Measurements from ENCODE around the gene MARCHF3.

The MARCHF3 gene

GRCh38 chr5:126981701-126982100 lies 48.7 kb downstream of the MARCHF3 start:
- no peak for DNase-seq

GRCh38 chr5:126981222-126981621 lies 49.1 kb downstream of the MARCHF3 start:
- DNase-seq: no peak

DNA sequence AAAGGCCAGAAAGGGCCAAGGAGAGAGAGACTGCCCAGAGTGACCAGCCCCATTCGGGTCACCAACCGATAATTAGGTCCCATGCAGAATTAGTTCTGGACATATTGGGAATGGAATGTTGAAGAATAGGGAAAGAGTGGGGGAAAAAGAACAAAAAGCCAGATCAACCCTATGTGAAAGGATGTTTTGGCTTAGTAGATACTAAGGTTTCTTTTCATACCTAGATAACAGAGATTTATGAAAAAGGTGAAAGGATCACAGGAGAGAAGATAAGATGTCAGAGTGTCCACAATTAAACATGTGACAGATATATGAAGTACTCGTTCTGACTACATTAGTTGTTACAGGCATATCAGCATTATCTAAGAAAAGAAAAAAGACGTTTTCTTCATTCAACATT lies 52.1 kb downstream of the MARCHF3 start:
- no peak for DNase-seq

DNA sequence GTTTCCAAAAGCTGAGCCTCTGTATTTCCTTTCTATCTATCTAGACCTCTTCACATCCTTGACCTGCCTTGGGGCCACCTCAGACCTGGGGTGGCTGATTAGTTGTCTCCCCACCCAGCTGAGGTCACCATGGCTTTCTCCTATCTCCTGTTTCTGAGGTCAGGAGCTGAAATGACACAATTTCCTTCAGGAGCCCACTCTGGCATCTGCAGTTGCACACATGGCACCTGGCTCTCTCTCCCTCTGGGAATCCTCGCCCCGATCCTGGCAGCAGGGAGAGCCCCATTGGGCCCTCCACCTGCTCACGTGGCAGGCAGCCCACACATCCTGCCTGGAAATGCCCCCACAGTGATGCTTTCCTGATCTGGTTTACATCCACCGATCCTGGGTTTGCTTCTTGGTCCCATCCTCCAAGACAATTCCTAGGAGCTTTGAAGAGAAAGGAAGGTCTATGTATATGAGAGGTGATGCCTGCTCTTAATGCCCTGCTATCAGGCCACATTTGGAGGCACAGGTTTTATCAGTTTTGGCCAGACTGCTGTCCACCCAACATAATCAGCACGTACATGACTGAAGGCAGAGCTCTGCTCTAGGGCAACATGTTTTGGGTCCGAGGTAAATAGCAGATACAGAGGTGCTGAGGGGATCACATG lies 53.7 kb downstream of the MARCHF3 start:
- DNase-seq: no peak

DNA sequence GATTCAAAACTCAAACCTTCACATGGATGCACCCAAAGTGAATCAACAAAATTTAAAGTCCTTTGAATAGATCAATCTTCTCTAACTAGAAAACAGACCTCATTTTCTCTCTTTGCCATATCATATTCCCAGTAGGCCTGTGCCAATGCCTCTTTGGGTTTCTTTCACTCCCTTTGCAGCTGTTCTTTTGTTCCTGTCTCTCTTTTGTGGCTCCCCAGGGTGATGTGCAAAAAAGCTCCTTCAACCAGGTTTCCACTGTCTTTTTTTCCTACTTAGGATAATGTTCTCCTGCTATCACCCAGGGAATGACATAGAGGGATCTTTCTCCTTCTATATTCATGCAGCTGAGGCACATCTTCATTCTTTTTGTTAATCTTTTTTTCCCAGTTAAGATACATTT lies 54.6 kb downstream of the MARCHF3 start:
- DNase-seq: no peak

GRCh38 chr5:126973193-126973592 lies 57.2 kb downstream of the MARCHF3 start:
- DNase-seq: no peak

DNA sequence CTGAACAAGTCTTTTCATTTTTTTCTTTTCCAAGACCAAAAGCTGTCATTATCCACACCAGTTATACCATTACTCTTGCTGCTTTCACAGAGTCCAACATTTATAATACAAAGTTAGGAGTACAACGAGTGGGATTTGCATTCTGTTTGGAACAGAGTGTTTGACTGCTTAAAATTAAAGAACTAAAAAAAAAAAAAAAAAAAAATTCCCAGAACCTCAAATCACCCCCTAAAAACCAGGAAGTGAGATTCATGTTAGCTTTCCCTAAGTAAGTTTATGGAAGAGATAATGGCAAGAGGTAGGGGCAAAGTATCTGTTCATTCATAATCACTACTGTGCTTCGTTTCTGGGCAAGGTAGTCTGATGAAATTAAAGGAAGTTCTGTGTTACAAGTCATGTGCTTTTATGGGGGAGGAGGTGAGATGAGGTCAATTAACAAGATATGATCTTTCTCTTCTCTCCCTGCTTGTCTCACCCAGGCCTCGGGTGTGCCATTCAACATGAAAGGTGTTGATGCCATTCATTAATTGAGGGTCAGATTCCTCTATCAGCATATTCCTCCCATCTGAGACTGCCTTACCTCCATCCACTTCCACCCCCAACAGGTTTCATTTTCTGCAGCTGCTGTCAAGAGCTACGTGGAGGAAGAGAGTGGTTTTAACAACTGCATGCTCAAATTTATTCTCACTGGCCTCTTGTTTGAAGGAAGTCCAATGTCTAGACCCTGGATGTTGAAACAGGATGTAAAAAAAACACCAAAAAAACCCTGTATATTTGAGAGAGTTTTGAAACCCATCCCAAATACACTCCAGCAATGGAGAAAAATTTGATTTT lies 58.1 kb downstream of the MARCHF3 start:
- DNase-seq: peak in 1 of 2 experiments; percentile 15

DNA sequence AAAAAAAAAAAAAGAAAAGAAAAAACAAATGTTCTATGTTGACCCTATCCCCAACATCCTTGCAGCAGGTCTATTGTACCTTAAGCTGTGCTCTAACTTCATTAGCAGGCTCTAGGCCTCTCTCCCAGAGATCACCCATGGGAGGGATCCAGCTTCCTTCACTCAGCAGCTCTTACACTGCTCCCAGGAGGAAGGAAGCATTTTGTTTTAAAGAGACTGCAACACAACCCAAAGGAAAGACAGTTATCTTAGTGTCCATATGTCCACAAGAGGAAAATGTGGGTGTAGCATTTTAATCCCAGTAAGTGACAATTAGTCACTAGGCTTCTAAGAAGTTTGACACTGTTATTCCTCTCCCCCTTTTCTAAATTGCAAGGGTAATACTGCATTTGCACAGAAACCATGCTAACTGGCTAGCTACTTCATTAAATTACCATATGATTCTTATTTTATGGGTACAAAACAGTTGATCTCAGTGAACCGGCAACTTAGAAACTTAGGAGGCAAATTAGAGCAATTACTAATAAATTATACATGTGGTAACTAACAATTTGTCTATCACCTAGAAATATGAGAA lies 58.8 kb downstream of the MARCHF3 start:
- no peak for DNase-seq

GRCh38 chr5:126970517-126971017 lies 59.8 kb downstream of the MARCHF3 start:
- DNase-seq: no peak

DNA sequence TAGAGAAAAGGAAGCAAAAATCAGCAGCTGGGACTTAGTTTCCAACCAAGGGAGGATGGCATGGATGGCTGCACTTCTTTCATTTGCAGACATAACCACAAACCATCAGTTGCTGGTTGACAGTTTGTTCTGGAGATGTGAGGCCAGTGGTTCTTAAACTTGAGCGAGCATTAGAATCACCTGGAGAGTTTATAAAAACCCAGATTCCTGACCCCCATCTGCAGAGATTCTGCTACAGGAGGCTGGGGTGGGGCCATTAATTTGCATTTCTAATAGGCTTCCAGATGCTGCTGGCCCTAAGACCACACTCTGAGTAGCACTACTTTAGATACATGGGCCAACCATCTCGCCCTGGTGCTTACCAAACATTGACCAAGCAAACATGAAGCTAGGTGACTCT lies 60.8 kb downstream of the MARCHF3 start:
- no peak for DNase-seq

DNA sequence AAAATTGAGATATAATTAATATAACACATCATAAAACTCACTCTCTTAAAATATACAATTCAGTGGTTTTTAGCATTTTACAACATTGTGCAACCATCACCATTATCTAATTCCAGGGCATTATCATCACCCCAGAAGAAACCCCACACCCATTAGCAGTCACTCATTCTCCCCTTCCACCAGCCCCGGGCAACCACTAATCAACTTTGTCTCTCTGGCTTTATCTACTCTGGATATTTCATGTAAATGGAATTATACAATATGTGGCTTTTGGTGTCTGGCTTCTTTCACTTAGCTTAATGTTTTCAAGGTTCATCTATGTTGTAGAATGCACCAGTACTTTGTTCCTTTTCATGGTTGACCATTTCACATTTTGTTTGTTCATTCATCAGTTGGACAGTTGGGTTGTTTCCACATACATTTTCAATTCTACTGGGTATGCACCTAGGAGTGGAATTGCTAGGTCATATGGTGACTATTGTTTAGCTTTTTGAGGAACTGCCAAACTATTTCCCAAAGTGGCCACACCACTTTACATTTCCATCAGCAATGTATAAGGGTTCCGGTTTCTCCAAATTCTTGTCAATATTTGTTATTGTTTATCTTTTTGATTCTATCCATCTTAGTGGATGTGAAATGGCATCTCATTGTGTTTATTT lies 62.4 kb downstream of the MARCHF3 start:
- DNase-seq: no peak

GRCh38 chr5:126965487-126965886 lies 64.9 kb downstream of the MARCHF3 start:
- no peak for DNase-seq

DNA sequence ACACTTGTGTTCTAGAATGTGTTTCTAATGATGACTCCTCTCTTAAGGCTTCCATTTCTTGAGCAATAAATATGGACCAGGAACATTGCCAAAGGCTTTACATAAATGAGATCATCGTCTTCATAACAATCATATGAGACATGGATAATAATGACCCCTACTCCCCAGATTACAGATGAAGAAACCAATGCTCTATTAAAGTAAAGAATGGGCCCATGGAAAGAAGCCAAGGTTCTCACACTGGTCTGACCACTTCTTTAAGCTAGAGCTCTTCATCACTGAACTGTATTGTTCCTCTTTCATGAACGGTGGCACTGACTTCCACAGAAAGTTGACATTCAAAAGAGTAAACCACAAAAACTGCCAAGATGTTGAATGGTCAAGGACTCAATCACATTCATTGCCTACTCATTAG lies 65.3 kb downstream of the MARCHF3 start:
- DNase-seq: no peak

DNA sequence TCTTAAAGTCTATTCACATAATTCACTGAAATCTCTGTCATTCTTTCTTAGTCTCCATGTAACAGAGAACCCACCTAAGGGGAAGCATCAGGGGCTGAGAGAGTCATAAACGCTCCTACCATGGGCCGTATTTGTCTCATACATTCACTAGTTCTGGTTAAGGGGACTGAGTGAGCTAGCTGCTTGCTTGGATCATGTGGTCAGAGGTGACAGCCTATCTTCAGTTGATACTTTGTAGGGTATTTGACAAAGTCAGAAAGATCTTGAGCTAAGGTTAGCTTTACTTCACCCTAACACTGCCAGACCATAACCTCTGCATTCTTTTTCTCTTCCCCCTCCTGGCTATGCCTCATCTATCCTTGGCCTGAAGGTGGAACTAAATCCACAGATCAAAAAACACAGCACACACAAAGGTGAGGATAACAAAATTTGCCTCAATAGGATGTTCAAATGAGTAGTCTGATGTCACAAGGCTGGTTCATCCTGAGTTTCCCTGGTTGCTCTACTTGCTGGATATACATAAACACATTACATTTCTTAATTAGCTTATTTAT lies 66.5 kb downstream of the MARCHF3 start:
- DNase-seq: no peak

- DNase-seq: no peak
These were observed 68.7 kb downstream of the MARCHF3 start for GRCh38 chr5:126961702-126962101.

DNA sequence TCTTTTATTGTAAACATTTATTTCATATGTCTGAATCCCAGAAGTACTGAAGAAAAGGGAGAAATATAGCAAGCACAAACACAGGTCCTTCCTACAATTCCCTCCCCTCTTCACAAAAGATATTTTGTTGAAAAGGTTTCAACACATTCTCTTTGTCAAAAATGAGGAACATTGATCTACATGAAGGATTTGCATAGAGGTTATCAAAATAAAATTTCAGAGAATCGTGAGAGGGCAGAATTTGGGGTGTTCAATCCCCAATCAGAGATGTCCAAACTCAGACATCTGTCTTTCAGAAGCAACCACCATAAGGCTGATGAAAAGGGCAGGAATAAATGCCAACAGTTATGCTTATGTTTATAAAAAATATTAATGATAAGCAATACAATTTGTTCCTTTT lies 69.2 kb downstream of the MARCHF3 start:
- DNase-seq: no peak

DNA sequence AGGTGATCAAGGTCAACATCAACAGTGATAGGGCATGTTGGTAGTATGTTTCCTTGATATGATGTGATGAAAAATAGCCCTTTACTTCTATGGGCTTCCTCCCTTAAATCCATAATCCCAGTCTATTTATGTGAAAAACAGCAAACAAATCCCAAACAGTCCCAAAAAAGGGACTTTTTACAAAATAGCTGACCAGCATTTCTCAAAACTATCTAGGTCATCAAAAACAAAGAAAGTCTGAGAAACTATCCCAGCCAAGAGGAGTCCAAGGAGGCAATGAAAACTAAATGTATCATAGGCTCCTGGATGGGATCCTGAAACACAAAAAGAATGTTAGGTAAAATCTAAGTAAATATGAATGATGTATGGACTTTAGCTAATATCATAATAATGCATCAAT lies 71.2 kb downstream of the MARCHF3 start:
- no peak for DNase-seq

DNA sequence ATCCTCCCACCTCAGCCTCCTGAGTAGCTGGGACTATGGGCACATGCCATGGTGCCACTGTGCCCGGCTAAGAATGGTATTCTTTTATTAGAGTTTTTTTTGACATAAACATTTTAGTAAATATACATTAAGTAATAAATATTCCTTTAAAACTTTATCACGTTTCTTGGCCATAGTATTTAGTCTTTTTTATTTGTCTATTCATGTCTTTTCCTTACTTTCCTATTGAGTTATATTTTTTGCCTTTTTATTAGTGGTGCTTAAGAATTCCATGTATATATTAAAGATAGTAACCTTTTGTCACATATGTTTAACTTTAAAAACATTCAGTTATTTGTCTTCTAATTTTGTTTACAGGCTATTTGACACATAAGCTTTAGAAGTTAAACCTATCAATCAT lies 73.4 kb downstream of the MARCHF3 start:
- DNase-seq: no peak

GRCh38 chr5:126954981-126955380 lies 75.4 kb downstream of the MARCHF3 start:
- no peak for DNase-seq

DNA sequence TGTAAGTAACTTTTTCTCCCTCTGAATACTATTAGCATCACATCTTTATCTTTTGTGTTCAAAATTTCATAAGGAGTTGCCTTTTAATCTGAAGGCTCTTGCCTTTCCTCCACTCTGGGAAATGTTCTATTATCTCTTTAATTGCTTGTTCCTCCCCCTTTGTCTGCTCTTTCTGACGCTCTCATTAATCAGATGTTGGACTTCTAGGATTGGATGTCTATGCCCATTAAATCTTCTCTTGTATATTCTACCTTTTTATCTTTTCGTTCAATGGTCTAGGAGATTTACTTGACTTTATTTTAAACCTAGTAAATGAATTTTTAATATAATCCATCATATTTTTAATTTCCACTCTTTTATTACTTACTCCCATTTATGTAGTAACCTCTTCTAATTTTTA lies 76.7 kb downstream of the MARCHF3 start:
- no peak for DNase-seq

GRCh38 chr5:126949475-126949874 lies 80.9 kb downstream of the MARCHF3 start:
- no peak for DNase-seq

GRCh38 chr5:126948453-126948852 lies 81.9 kb downstream of the MARCHF3 start:
- no peak for DNase-seq

GRCh38 chr5:126948011-126948355 lies 82.4 kb downstream of the MARCHF3 start:
- DNase-seq: no peak
